Kidney epithelial cell (primary cell): ENCODE results near the gene CAMSAP1. TPM values are rescaled to one million over a fixed set of nuclear protein-coding genes. Genes with fewer than 3 reads are reported as not detected.

ENCODE experiments used
- DNase-seq: peaks from one replicate; pipeline ENCODE4 v3.0.0-alpha.2; 2010; ENCODE audit warnings: low read depth
- H3K27me3 ChIP-seq: 2 replicates; pipeline ENCODE4 v1.6.0; 2011; ENCODE audit warnings: low read length; ENCODE audit not compliant: control insufficient read depth, insufficient read depth
- H3K36me3 ChIP-seq: 2 replicates; pipeline ENCODE4 v1.5.1; 2011; ENCODE audit warnings: low read length; ENCODE audit not compliant: control insufficient read depth, insufficient read depth
- H3K4me3 ChIP-seq: 2 replicates; pipeline ENCODE4 v1.5.1; 2011; ENCODE audit warnings: low read depth, mild to moderate bottlenecking, control low read depth, low read length
- total RNA-seq: library from RNA; depleted of rRNA; stranded (reverse); fragments of >200 nt; gene quantifications from 2 replicates; pipeline ENCODE4 v1.2.3, GENCODE V29; 2015
- TF ChIP-seq, protein P1 (sequence below): IDR thresholded peaks from 2 replicates; pipeline ENCODE4 v1.5.1; 2011; ENCODE audit warnings: mild to moderate bottlenecking, moderate library complexity, low read length, control low read depth, inconsistent platforms; ENCODE audit not compliant: insufficient read depth, poor library complexity, severe bottlenecking

CAMSAP1 gene
- total RNA-seq, 1 donor from 2014 or later: 70.4 TPM

DNA sequence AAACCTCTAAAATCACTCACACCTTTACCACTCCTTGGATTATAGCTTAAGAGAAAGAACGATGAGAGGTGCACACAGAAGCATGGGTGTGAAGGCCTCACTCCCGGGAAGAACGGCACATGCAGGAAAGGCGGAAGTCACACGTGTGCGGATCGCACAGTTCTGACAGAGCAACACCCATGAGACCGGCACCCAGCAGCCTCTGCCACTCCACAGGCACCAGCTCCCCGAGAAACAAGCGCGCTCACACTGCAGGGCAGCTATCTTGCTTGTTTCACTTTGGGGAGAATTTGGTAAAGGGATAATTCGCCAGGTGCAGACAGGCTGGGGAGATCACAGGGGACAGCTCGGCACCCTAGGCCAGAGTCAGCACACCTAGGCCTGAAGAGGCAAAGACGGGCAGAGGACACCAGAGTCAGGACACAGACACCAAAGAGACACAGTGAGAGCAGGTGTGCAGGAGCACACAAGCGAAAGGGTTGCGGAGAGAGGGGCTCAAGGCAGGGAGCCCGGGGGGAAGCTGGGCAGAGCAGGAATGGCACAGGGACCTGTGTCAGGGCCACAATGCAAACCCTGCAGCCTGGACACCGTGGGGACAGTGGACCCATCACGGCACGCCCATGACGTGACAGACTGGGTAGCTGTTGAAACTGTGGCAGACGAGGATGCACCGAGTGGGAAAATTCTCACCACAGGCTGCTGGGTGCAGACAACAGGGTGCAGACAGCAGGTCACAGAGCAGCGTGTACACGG is 81.7 kb downstream of the CAMSAP1 start:
- no peak for DNase-seq
- Histone ChIP-seq H3K4me3 (no peak overlapping the region), H3K27me3 (no peaks in the 10 kb centered on the region), H3K36me3 (peaks cover 1% of the 10 kb centered on the region)
- TF ChIP-seq, protein P1, sequence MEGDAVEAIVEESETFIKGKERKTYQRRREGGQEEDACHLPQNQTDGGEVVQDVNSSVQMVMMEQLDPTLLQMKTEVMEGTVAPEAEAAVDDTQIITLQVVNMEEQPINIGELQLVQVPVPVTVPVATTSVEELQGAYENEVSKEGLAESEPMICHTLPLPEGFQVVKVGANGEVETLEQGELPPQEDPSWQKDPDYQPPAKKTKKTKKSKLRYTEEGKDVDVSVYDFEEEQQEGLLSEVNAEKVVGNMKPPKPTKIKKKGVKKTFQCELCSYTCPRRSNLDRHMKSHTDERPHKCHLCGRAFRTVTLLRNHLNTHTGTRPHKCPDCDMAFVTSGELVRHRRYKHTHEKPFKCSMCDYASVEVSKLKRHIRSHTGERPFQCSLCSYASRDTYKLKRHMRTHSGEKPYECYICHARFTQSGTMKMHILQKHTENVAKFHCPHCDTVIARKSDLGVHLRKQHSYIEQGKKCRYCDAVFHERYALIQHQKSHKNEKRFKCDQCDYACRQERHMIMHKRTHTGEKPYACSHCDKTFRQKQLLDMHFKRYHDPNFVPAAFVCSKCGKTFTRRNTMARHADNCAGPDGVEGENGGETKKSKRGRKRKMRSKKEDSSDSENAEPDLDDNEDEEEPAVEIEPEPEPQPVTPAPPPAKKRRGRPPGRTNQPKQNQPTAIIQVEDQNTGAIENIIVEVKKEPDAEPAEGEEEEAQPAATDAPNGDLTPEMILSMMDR: no peak

DNA sequence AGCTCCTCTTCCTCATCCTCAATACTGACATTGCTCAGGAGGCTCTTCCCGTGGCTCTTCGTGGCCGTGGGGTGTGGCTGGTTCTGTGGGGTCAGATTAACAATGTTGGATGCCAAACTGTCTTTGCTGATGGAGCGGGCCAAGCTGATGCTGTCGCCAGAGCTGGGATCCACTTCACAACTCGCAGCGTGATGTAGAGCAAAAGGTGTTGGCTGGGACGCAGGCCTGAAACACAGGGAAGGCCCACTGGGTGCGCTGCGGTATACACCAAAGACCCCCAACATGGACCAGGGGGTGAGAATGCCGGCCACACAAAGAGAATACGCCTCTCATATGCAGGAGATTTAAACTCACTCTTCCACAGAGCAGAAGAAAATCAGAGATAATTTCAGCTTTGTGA is 84.3 kb downstream of the CAMSAP1 start:
- Histone ChIP-seq H3K4me3 (no peak overlapping the region), H3K27me3 (no peaks in the 10 kb centered on the region), H3K36me3 (peaks cover 4% of the 10 kb centered on the region)
- no peak for DNase-seq
- TF ChIP-seq, protein P1: no peak

DNA sequence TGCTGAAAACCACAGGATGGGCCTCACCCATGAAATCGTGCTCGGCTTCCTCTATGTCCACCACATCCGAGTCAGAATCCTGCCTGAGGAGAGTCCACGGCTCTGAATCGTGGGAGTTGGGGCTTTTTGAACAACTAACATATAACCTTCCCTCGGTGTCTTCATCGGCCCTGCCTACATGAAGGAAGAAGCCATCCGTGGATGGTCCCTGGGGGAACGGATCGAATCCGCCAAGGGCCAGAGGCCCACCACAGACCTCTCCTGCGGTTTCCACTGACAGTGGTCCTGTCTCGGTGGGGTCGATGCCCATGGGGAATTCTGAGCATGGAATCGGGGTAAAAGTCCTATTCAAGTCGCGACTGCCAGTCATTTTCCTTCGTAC is 85.0 kb downstream of the CAMSAP1 start:
- peaks cover 4% of the 10 kb centered on the region for H3K36me3 ChIP-seq
- H3K4me3 ChIP-seq: no peak overlapping the region
- no peak for DNase-seq
- TF ChIP-seq, protein P1: no peak
- H3K27me3 ChIP-seq: no peaks in the 10 kb centered on the region

DNA sequence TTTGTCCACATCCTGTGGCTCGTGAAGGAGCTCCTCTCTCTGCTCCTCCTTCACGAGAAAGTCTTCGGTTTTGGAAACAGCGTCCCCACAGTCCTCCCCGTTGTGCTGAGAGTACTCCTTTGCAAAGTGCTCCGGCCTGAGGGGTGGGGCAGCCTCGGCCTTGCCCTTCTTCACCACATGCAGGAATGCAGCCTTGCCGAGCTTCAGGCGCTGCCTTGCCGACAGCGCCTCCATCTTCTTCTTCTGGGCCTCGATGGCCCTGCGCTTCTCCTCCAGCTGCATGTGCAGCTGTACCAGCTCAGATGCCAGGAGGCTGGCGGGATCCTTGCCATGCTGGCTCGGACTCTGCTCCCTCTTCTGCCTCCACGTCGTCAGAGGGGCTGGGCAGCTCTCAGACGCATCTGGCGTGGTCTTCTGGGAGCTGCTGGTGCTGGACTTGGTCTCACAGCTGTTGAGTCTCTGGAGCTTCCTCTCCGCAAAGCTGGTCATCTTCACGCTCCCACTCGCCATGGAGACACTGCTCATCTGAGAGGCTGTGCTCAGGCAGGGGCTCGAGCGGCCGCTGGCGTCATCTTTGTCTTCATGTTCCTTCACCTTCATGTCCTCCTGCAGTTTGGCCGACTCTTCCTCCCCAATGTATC is 85.5 kb downstream of the CAMSAP1 start:
- no peaks in the 10 kb centered on the region for H3K27me3 ChIP-seq
- TF ChIP-seq, protein P1: no peak
- H3K36me3 ChIP-seq: peaks cover 4% of the 10 kb centered on the region
- H3K4me3 ChIP-seq: no peak overlapping the region
- DNase-seq: no peak

DNA sequence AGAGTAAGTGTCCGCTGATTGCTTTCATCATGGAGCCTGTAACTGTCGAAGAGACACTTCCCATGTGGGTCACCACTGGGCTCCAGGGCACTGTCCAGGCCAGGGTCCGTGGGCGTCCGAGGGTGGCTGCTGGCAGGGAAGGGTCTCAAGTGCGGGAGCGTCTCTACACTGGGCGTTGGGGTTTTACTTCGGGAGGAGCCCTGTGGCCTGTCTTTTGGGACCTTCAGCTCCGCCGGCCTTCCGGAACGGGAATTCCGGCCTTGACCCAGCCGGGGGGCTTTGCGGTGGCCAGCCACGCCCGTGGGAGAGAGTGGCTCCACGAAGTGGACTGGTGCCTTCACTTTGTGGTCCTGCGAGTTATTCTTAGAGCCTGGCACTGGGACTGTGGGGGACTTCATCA is 86.2 kb downstream of the CAMSAP1 start:
- H3K4me3 ChIP-seq: no peak overlapping the region
- DNase-seq: no peak
- peaks cover 4% of the 10 kb centered on the region for H3K36me3 ChIP-seq
- no peaks in the 10 kb centered on the region for H3K27me3 ChIP-seq
- TF ChIP-seq, protein P1: no peak
